DMS114 treated with DMSO at 0.1 percent for 48 hours (cell line): Measurements from ENCODE around the gene METTL1.
A peak's percentile ranks its signal among the peaks of the same experiment; 100 is the strongest.
"Not testable (repeated sequence)": the region's sequence is repeated elsewhere in the genome, so short reads cannot be mapped to it uniquely, and the experiment has no call there.

Experiments used
- DNase-seq: peaks from one replicate; lab custom pipeline; 2025; ENCODE audit not compliant: unreplicated experiment; lab: John Stamatoyannopoulos, UW

METTL1 gene

DNA sequence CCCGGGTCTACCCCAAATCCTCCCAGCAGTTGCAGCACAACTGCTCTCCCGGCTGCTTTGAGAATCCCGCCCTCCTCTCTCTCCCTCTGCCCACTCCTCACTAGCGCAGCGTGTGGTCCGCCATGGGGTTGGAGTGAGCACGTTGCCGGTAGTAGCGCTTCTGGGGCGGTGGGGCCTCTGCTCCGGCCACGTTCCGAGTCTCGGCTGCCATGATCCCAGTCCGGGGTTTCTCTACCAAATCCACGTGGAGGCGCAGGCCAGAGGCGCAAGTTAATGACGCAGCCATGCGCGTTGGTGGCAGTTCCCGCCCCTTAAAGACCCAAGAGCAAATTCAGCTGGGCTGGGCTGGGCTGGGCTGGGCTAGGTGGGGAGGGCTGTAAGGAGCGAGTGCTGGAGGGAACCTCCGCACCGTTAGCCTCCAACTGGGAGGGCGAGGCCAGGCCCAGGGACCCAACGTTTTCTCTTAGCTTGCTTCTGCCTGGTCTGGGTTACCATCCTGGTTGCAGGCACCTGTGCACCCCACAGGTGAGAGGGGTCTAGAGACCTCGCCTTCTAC, at the start of gene METTL1:
TSS of gene METTL1 (minus strand) at position 233 of the 556 bp plus-strand sequence. CDS start at position 211, 22 bp downstream.
- peak; percentile 93 for DNase-seq

DNA sequence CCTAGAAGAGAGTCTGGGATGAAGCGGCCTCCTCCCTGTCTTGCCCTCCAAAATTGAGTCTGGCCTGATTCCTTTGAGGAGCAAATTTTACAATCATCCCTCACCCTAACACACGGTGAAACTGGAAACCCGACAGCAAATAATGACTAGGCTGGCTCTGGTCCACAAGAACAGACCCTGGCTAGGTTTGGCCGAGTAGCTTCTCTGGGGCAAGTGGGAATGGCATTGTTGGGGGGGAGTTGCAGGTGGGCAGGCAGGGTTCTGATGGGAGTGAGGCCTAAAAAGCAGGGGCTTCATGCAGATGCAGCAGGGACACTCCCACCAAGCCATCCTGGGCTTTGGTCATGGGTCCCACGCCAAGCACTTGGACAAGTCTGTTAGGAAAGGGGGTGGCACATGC, 49.1 kb upstream of the METTL1 start:
- DNase-seq, result not testable (repeated sequence)

DNA sequence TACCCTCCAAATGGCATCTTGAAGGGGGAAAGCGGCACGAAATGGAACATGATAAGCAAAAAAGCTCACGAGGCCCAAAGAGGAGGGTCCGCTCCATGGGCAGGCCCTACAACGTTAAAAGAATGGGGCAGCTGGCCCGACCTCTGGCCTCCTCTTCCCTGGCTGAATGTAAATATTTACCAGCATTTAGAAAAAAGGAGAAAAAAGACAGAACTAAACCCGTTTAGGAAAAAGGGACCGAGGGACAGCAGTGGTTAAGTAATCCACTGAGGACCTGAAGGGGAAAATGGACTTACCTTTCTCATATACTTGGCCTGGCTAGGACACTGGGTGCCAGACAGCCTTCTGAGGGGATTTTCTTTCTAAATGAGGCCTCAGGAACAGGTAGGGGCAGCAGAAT, 48.2 kb upstream of the METTL1 start:
- DNase-seq, result not testable (repeated sequence)

DNA sequence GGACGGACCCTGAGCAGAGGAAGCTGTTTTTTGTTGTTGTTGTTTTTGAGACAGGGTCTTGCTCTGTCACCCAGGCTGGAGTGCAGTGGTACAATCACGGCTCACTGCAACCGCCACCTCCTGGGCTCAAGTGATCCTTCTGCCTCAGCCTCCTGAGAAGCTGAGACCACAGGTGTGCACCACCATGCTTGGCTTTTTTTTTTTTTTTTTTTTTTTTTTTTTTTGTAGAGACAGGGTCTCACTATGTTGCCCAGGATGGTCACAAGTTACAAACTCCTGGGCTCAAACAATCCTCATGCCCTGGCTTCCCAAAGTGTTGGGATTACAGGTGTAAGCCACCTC, 46.1 kb upstream of the METTL1 start:
- DNase-seq, result not testable (repeated sequence)

DNA sequence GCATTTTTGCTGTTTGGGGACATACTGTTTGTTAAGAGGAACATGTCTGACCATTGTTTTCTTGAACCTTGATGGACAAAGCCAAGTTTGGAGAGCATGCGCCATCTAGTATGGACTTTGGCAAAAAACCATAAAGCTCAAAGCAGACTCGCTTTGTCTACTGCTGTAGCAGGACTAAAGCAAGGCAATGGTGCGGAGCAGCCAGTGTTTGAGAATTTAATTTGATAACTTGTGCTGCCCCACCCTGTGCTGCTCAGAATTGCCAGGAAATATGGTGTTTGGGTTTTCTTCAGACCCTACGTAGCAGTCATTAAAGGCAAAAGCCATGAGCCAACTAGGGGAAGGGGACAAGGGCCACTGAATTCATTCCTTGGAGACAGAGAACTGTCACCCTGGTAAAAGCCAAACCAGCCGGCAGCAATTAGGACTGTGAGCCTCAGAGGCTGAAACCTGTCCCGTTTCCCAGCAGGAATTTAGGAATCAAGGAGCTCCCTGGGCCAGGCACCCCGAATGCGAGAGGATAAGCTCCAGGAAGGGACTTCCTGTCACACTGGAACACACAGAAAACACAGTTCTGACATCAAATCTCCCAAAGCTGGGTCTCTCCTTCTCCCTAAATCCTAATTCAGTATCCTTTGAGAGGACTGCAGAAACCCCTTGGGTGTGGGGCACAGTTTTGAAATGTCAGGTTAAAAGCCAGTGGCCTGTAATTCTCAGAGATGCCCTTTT, 45.5 kb upstream of the METTL1 start:
- no peak for DNase-seq

DNA sequence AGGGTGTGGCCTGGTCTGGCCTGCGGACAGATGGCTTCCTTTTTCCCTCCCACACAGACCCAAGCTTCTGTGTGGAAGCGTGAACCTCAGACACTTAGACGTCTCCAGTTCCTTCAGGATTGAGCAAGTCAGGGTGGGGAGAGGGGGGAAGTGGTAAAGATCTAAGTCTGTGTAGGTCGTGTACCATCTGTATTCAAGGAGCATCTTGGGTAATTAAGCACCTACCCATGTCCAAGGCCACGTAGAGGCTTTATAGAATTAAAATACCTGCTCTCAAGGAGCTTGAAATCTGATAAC, 44.9 kb upstream of the METTL1 start:
- DNase-seq, result no peak

DNA sequence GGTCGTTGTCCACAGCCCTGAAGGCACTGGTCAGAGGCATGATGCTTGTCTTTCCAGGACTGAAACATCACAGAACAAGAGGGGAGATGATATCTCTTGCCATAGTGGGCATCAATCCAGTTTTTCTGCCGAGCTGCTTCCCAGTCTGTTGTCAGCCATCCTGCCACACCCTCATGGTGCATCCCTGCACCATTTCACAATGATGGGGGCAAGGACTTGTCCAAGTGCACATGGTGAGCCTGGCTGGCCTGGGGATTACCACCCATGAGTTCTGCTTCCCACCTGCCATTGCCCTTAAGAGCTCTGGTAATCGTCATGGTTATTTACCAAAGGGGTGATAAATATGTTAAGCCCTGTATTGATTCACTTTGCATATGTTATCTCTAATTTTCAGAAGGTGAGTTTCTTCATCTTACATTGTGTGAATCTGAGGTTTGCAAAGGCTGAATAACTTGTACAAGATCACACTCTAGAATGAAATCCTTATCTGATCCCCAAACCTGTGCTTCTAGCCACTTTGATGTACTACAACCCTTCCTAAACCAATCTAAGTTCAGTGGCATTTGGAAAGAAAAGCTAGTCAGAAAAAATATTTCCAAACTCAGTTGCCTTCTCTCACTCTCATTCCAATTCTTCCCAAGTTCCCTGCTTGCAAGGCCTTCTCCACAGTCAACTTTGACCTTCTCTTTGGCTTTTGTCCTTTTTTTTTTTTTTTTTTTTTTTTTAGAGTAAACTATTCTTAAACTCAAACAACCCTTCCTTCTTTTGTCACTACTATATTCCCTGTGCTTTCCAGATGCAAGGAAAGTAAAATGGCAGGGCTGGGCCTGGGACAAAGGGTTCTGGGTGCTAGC, 44.3 kb upstream of the METTL1 start:
- DNase-seq, result no peak

DNA sequence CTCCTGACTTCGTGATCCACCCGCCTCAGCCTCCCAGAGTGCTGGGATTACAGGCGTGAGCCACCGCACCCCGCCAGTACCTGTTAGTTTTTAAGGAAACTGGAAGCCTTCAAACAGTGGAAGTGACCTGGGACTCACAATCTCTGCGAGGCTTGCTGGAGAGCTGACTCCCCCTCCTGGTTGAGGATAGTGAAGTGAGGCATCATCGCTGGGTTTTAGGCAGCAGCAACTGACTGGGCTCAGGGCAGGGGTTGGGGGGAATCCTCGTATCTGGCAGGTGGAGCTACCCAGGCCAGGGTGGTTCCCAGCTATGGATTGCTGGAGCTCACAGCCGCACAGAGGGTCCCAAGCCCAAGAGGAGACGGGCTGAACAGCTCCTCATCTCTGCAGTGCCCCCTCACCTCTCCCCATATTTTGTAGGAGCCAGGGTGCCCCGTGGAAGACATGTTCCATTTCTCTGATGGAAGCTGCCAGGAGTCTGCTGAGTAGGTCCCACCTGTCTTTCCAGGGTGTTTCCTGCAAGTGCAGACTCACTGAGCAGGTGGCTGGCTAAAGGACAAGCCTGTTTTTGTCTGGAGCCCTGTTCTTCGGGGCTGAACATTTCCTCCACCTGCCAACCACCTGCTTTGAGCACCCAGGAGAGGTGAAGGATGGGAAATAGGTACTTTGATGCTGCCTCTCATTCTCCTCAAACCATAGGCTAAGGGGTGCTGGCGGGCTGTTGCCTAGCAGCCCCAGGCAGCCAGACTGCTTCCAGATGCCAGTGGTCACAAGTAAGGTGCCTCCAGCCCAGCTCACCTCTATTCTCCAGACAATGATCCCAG, 43.5 kb upstream of the METTL1 start:
- DNase-seq, result no peak

DNA sequence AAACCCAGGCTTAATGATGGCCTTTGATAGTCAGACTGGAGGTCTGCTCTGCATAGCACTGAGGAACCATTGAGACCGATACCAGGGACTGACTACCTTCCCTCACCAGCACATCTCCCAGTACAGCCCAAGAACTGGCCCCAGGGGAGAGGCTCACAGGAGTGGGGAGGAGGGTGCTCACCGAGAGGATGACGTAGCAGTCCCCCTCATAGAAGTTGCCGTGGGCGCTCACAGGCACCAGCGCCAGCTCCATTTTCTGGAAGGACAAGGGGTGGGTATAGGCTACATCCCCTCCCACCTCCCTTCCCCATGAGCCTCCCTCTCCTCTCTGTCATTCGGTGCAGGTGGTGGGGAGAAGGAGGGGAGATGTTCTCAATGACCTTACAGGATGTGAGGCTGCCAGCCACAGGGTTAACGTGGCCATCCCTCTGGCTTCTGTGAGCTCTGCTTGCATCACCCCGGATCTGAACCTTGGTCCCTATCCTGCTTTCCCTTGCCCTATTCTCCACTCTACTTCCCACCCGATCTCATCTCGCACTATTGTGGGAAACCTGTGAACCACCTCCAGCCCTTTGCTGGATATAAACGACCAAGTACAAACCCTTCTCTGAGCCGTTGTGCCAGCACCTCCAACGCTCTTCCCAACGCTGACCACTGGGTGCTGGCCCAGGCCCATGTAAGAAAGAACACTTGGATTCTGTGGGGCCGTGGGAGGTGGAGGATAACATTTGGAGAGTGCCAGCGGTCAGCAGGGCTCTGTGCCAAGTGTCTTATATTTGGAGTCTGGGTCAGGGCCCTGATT, 42.3 kb upstream of the METTL1 start:
- no peak for DNase-seq

DNA sequence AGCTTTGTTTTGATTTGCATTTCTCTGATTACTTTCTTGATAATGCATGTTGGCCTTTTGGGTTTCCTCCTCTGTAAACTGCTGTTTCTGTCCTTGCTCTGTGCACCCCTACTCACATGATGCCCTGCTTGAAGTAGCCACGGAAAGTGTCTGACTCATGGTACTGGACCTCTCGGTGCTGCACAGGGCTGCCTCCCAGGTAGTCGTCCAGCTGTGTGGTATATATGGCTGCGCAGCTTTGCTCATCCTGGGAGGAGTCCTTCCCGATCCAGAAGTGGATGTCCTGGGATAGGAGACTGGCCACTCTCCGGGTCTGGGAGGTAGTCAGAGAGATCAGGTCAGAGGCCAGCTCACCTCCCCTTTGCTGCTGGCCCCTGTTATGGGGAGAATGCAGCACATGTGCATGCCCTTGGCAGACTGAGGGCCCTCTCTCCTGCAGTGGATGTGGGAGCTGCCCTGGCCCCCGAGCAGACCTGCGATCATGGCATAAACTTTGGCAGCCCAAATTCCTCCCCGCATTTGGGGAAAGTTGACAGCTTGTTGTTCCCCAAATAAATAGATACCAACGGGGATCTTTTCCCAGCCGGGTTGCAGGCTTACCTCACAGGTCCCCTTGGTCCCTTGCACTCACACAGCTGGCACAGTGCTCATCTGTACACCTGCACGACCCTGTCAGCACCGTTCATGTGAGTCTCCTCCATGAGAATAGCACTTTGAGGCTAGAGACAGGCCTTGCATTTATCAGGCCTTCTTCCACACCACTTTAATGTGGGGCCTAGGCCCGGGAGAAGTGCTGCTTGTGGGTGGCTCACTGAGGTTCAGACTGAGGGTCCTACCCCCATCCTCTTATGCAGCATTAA, 41.4 kb upstream of the METTL1 start:
- no peak for DNase-seq

DNA sequence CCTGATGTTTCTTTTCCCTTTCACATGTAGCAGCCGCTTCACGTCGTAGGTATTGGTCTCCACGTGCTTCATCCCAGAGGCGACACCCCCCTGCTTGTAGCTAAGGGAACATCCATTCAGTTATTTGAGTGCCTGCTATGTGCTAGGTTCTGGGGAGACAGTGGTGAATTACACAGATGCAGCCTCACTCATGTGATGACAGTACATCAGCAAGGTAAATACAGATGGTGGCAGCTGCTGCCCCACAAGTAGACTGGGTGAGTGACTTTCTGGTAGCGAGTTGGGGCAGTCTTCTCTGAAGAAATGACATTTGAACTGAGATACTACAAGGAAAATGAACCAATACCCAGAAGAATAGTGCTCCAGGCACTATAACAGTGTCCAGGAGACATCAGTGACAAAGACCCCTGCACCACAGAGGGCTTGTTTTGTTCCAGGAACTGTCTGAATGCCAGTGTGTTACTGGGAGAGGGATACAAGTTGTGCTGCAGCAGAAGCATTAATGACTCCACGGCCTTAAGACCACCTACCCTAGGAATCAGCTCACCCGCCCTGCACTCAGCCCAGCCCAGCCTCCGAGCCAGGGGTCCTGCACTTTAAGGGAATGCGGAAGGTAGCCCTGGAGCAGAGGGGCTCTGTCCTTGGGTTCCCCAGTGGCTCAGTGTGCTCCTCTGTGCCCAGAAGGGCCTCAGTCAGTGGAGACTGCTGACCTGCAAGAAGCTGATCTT, 39.3 kb upstream of the METTL1 start:
- DNase-seq, result no peak

DNA sequence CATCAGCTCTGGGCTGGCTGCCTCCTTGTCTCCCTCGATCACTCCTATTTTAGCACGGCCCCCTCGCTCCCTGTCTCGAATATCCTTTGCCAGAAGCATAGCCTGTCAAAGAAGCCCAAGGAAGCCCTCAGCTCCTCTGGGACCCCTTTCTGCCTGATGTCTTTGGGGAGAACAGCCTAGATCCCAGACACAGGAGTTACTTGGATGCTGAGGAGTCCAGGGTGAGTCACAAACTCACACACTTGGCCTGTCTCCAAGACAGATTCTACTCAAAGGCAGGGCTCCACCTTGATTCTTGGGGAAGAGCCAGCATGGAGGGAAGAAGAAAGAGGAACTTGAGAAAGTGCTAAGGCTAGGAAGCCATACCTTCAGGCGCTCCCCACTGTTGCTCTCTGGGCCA, 38.5 kb upstream of the METTL1 start:
- no peak for DNase-seq

DNA sequence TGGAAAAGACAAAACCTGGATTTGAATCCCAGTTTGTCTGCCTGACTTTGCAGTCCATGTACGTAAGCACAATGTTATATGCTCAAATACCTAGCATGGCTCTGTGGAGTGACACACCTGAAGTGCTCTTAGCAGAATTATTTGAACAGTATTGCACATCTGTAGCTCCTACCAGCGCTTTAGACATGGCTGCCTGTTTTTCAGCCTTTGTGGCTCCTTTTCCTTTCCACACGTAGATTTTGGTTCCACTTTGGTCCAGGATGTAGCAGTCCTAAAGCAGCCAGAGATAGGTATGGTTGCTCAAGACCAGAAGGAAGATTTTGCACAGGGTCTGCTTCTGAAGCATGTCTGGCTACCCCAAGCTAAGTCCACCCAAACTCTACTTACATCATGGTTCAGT, 37.5 kb upstream of the METTL1 start:
- DNase-seq, result no peak

DNA sequence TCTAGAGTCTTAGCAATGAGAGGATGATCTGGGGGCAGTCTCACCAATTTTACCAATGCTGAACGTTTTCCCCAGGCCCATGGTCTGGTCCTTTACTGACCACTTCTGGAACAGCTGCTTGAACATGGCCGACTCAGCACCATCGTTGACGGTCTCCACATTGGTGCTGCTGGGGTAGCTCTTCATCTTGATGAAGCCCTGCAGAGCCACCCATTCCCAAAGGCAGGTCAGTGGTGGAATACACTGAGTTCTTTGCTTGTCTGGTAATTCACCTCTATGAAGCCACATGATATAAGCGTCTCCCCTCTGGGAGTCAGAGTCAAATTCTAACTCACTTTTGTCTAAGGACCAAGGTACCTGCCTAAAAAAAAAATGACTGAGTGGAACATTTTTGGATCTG, 36.4 kb upstream of the METTL1 start:
- no peak for DNase-seq

DNA sequence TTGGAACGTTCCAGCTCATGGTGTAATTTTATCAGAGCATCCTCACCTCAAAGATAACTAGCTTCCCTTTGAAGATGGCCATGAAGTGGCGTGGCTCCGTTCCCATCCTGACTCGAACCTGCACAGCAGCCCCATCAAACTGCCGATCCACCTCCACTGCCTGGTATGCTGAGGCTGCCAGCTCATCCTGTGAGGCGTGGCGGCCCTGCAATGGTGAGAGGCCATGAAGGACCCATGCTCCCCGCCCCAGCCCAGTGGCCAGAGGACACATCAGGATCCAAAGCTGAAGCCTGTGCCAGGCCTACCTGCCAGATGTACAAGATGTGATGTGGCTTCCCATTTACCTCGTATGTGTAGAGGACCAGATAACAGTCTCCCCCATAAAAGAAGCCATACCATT, 35.4 kb upstream of the METTL1 start:
- no peak for DNase-seq

DNA sequence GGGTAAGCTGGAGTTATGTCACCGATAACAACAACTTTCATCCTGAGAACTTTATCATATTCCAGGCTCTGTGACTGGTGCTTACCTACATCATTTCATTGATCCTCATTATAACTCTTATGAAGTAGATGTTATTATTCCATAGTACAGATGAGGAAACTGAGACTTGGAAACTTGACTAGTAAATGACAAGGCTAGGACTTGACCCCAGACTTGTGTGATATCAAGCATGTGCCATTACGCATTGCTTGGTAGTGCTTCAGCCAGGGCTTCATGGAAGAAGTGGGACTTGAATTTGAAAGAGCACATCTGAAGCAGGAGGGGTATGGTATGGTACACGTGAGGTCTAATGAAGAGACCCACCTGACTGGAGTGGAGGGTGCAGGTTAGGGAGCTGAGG, 34.8 kb upstream of the METTL1 start:
- no peak for DNase-seq

DNA sequence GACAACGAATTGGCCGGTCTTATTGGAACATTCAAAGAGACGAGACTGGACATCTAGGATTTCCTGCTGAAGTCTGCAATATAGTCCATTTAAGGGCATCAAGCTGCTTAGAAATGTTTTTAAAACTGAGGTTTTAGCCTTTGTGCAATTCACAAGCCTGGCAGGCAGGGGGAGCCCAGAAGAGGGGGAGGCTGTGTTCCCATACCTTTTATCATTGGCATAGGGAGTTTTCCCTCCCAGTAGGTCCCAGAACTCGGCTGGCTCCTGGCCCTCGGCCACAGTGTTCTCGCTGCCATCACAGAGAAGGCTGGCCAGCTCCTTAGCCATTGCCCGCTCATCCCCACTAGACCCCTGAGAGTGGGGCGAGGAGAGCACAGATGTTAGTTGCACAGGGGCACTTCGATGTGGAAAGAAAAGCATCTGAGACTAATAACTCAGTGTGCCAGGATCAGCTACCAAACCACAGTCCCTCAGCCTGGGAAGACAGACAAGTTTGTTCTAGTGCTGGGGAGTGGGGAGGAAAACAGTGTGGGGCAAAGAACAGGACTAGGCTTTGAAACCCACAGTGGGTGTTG, 31.5 kb upstream of the METTL1 start:
- DNase-seq, result peak; percentile 45

DNA sequence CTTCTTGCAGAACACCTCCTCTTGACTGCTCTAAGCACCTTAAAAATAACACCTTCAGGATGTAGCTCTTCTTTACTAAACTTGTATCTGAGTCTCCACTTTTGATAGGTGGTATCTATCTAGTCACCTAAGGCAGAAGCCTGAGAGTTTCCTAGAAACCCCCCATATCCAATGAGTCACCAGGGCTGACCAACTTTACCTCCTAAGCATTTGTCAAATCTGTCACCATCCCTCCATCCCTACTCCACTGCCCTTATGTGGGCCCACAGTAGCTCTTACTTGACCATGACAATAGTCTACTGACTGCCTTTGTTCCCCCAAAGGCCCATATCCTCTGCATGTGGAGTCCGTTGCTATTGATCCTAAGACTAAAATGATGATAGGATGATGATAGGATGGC, 30.7 kb upstream of the METTL1 start:
- no peak for DNase-seq

DNA sequence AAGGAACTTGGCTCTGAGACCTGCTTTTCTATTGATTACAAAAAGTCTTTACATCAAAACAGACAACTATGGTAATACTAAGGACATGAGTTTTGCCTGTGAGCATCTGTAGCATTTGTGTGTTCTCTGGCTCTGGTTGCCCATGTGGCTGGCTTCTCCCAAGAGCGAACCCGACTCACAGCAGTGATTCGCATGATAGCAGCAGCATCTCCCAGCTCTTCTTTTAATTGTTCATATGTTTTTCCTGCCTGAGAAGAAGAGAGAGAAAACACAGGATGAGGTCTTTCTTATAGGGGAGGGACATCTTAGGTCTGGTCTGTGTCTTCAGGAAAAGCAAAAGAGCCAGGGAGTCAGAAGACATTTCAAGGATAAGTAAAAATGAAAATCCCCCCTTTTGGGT, 29.1 kb upstream of the METTL1 start:
- no peak for DNase-seq
